K562 (cell line): Measurements from ENCODE around the gene ITGA6. TPM values are rescaled to one million over a fixed set of nuclear protein-coding genes. Genes with fewer than 3 reads are reported as not detected.

Experiments
- ATAC-seq: fragments of 200-7000 bp; cut with Tn5 transposase; 3 replicates; pipeline ENCODE4 v1.9.1; 2020; ENCODE audit warnings: moderate library complexity
- BruUV-seq: library from RNA; stranded (reverse); fragments of 400-500 nt; replicated peaks from 2 replicates; lab custom pipeline; 2021; lab: Mats Ljungman, UMichigan
- CTCF ChIA-PET: fragments of 300-600 bp; formaldehyde crosslinking; extraction: SDS; loops from one replicate; lab custom pipeline; 2021; ENCODE audit warnings: low intra/inter-chr PET ratio; lab: Yijun Ruan, JAX
- POLR2A ChIA-PET: fragments of 300-600, 350-650 bp; sonication (Branson Sonifier 250); formaldehyde crosslinking; extraction: SDS; loops from one replicate; lab custom pipeline; 2021; ENCODE audit warnings: antibody characterized with exemption, inconsistent platforms; lab: Yijun Ruan, JAX
- DNase-seq, 4 experiments: peaks; one replicate each; pipeline versions ENCODE4 v3.0.0 to v3.0.0-alpha.2; 2011 to 2018; ENCODE audit warnings: low spot score in 3 of 4, mixed read lengths in 3 of 4; ENCODE audit errors: extremely low read depth in 1 of 4
- FAIRE-seq: peaks from 2 replicates; lab custom pipeline; 2011; peaks lifted over from hg19 to GRCh38; lab: Jason Lieb, UNC
- H2AFZ ChIP-seq: 2 replicates; pipeline ENCODE4 v1.6.0; 2011; ENCODE audit warnings: low read depth, low read length, control low read depth, inconsistent platforms
- H3K27ac ChIP-seq: fragments of 200-600 bp; 3 replicates; pipeline ENCODE4 v1.8.0; 2011; ENCODE audit warnings: low read depth, mild to moderate bottlenecking, control low read depth, inconsistent platforms, low read length, moderate library complexity, mixed read lengths; ENCODE audit errors: extremely low read depth
- H3K27me3 ChIP-seq, 2 experiments: fragments of 300-600 bp in 1 of 2; 2 replicates in 1 of 2; 3 replicates in 1 of 2; pipeline versions ENCODE4 v1.6.0 to v1.8.0; 2011; ENCODE audit warnings: inconsistent platforms in 2 of 2, low read length in 2 of 2, mild to moderate bottlenecking in 1 of 2, mixed read lengths in 1 of 2, moderate library complexity in 1 of 2; ENCODE audit not compliant: control insufficient read depth in 2 of 2, insufficient read depth in 2 of 2
- H3K36me3 ChIP-seq: fragments of 300-600 bp; 3 replicates; pipeline ENCODE4 v1.8.0; 2011; ENCODE audit warnings: mild to moderate bottlenecking, low read length, inconsistent platforms; ENCODE audit not compliant: control insufficient read depth, insufficient read depth
- H3K4me1 ChIP-seq, 2 experiments: fragments of 200-600 bp in 1 of 2; replicated peaks in 1 of 2; 2 replicates in 1 of 2; 3 replicates in 1 of 2; pipeline versions ENCODE4 v1.5.1 to v1.8.0; 2011; ENCODE audit warnings: inconsistent platforms in 2 of 2, low read length in 2 of 2, mild to moderate bottlenecking in 1 of 2, mixed read lengths in 1 of 2, moderate library complexity in 1 of 2; ENCODE audit not compliant: control insufficient read depth in 2 of 2, insufficient read depth in 2 of 2
- H3K4me2 ChIP-seq: 2 replicates; pipeline ENCODE4 v1.6.1; 2011; ENCODE audit warnings: low read length, control low read depth, inconsistent platforms, mixed read lengths; ENCODE audit not compliant: insufficient read depth
- H3K4me3 ChIP-seq: fragments of 200-600 bp; sonication (generic), shearing (Covaris generic); 2 replicates; pipeline ENCODE4 v1.5.1; 2016; ENCODE audit warnings: control low read depth, inconsistent platforms
- H3K79me2 ChIP-seq: fragments of 200-600 bp; 3 replicates; pipeline ENCODE4 v1.8.0; 2011; ENCODE audit warnings: low read length, inconsistent platforms; ENCODE audit not compliant: control insufficient read depth, insufficient read depth
- H3K9ac ChIP-seq, 2 experiments: 2 replicates each; pipeline versions ENCODE4 v1.6.0 to v1.6.1; 2011; ENCODE audit warnings: low read depth in 2 of 2, low read length in 2 of 2, control low read depth in 1 of 2, inconsistent platforms in 1 of 2, mild to moderate bottlenecking in 1 of 2, mixed read lengths in 1 of 2; ENCODE audit not compliant: insufficient read depth in 1 of 2
- H3K9me1 ChIP-seq: one replicate; pipeline ENCODE4 v1.6.0; 2011; ENCODE audit warnings: inconsistent platforms, mild to moderate bottlenecking, low read length, moderate library complexity; ENCODE audit not compliant: control insufficient read depth, insufficient read depth
- H3K9me3 ChIP-seq: replicated peaks from 2 replicates; pipeline ENCODE4 v1.5.1; 2011; ENCODE audit warnings: low read depth, low read length, inconsistent platforms; ENCODE audit not compliant: control insufficient read depth, insufficient read depth
- H4K20me1 ChIP-seq: replicated peaks from 2 replicates; pipeline ENCODE4 v1.6.1; 2011; ENCODE audit warnings: low read length, inconsistent platforms, mixed read lengths; ENCODE audit not compliant: control insufficient read depth, insufficient read depth
- SOX6 ChIP-seq: fragments of 450-650 bp; IDR thresholded peaks from 2 replicates; pipeline ENCODE4 v1.6.1; 2014; ENCODE audit warnings: mild to moderate bottlenecking
- TARDBP ChIP-seq: fragments of 450-650 bp; IDR thresholded peaks from 2 replicates; pipeline ENCODE4 v1.6.1; 2016
- TSHZ1 ChIP-seq: fragments of 250-450 bp; sonication (Bioruptor Pico); IDR thresholded peaks from 2 replicates; pipeline ENCODE4 v1.4.0; 2020; ENCODE audit warnings: mild to moderate bottlenecking, moderate library complexity
- ZFX ChIP-seq: sonication (generic); formaldehyde crosslinking; IDR thresholded peaks from 2 replicates; pipeline ENCODE4 v1.8.0; 2022; ENCODE audit warnings: mild to moderate bottlenecking, missing genetic modification reagents, moderate library complexity
- ZKSCAN3 ChIP-seq: fragments of 250-450 bp; sonication (Bioruptor Pico); IDR thresholded peaks from 2 replicates; pipeline ENCODE4 v1.4.0; 2020
- in situ Hi-C: fragments of 300-500 bp; cut with MboI; formaldehyde crosslinking; loops from 4 replicates; pipeline ENCODE4 v1.15.0; 2018; ENCODE audit warnings: inconsistent platforms, mixed read lengths
- intact Hi-C: fragments of 100-400 bp; cut with micrococcal nuclease; formaldehyde crosslinking; loops from 2 replicates; pipeline ENCODE4 v1.14.2; 2022
- polyA plus RNA-seq, 8 experiments: library from polyadenylated mRNA; depleted of rRNA in 4 of 8; stranded (reverse) in 5 of 8; unstranded in 3 of 8; fragments of >200 nt; fragmentation: Nextera tagmentation in 2 of 8; fragmentation: Illumina TruSeq in 1 of 8; extraction: Ambion mirVana in 2 of 8; extraction: Trizol in 1 of 8; gene quantifications; 2 replicates each; pipeline versions ENCODE4 v1.2.1 to v1.2.3, GENCODE V29; 2011 to 2014; ENCODE audit warnings: inconsistent platforms in 1 of 8, missing spikeins in 1 of 8
- total RNA-seq, 7 experiments: library from RNA; depleted of rRNA in 6 of 7; stranded (reverse); fragments of >200 nt in 6 of 7; fragmentation: Illumina TruSeq in 2 of 7; extraction: Trizol in 2 of 7; gene quantifications; 2 replicates each; pipeline versions ENCODE4 v1.2.1 to v1.2.3, GENCODE V29; 2011 to 2021; ENCODE audit warnings: low replicate concordance in 1 of 7

The ITGA6 gene
- total and polyA plus RNA-seq, 9 of the 15 experiments (the other 6 are each of a cell fraction or from before 2014, with no cell fraction given) = 0.01 to 0.29 (median 0.05) TPM; not detected in 5

DNA sequence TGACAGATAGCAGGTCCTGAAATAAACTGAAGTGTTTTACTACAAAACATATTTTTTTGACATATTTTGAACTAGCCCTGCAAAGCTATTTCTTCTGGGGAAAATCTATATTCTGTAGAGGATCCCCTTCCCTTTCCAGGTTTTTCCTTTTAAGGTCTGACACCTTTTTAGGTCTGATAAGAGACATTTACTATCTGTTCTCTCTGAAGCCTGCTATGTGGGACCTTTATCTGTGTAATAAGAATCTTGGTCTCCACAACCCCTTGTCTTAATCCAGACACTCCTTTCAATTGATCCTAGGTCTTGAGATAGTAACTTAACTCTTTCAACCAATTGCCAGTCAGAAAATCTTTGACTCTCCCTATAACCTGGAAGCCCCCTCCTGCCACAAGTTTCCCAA, 123.0 kb downstream of the ITGA6 start (continued):
- TF ChIP-seq TSHZ1 (CRISPR knock-in tag) = no peak
- peak; percentile 35; the same call in 1 of the 2 replicates for TF ChIP-seq SOX6

GRCh38 chr2:172551271-172551670, 123.9 kb downstream of the ITGA6 start:
- BruUV-seq = no TSS peak
- Histone ChIP-seq H3K9ac (no peak overlapping the region), H3K27me3 (no peaks in the 10 kb centered on the region), H3K4me1 (peaks cover 10 to 41% of the 10 kb centered on the region in 2 experiments; a peak in 4 of 5 replicates), H2AFZ (no peak overlapping the region), H3K4me2 (no peak overlapping the region), H3K4me3 (no peak overlapping the region), H3K9me1 (no peaks in the 10 kb centered on the region), H4K20me1 (no peaks in the 10 kb centered on the region), H3K36me3 (no peaks in the 10 kb centered on the region; the same call in 2 of the 3 replicates), H3K9me3 (peaks cover 3% of the 10 kb centered on the region; the same call in 1 of the 2 replicates), H3K27ac (no peak overlapping the region), H3K79me2 (peaks cover 4% of the 10 kb centered on the region)
- TF ChIP-seq ZFX (CRISPR knock-in tag) (no peak), TARDBP (no peak), ZKSCAN3 (CRISPR knock-in tag) (no peak)
- CTCF ChIA-PET = no interaction called here
- ATAC-seq = no peak
- DNase-seq = peak in 1 of 4 experiments; percentile 4
- FAIRE-seq = no peak
- POLR2A ChIA-PET = no interaction called here
- in situ Hi-C loops = no loop called here
- intact Hi-C loops = no loop called here
